WTC11 (cell line): ENCODE results near the gene PAMR1. TPM values are rescaled to one million over a fixed set of nuclear protein-coding genes. Genes with fewer than 3 reads are reported as not detected.

Experiments
- ATAC-seq: fragments of 200-7000 bp; cut with Tn5 transposase; 2 replicates; pipeline ENCODE4 v1.10.0; 2021; ENCODE audit warnings: mild to moderate bottlenecking, moderate library complexity
- CTCF ChIA-PET: fragments of 300-600 bp; sonication (Branson Sonifier 250); formaldehyde crosslinking; loops from one replicate; lab custom pipeline; 2021; ENCODE audit warnings: antibody characterized with exemption; lab: Charles Lee
- POLR2A ChIA-PET: fragments of 350-600 bp; sonication (Branson Sonifier 250); formaldehyde crosslinking; loops from one replicate; lab custom pipeline; 2021; ENCODE audit warnings: antibody characterized with exemption; lab: Charles Lee
- DNase-seq: peaks from one replicate; pipeline ENCODE4 v3.0.0; 2021; ENCODE audit warnings: low spot score
- H3K27ac Mint-ChIP-seq: 2 replicates; pipeline ENCODE4 v1.8.0; 2021; ENCODE audit warnings: mixed read lengths
- H3K27me3 Mint-ChIP-seq: 2 replicates; pipeline ENCODE4 v1.8.0; 2021; ENCODE audit warnings: low read depth, mild to moderate bottlenecking, moderate library complexity, mixed read lengths
- H3K36me3 Mint-ChIP-seq: 2 replicates; pipeline ENCODE4 v1.8.0; 2021; ENCODE audit warnings: mixed read lengths
- H3K4me1 Mint-ChIP-seq: 2 replicates; pipeline ENCODE4 v1.8.0; 2022; ENCODE audit warnings: mixed read lengths
- H3K4me3 Mint-ChIP-seq: 2 replicates; pipeline ENCODE4 v1.8.0; 2021; ENCODE audit warnings: mild to moderate bottlenecking, moderate library complexity, mixed read lengths
- H3K9me3 Mint-ChIP-seq: 2 replicates; pipeline ENCODE4 v1.8.0; 2021; ENCODE audit warnings: mixed read lengths
- ERG ChIP-seq: fragments of 250-450 bp; sonication (Bioruptor Pico); IDR thresholded peaks from 2 replicates; pipeline ENCODE4 v1.8.0; 2021; ENCODE audit warnings: mild to moderate bottlenecking
- FOXP4 ChIP-seq: sonication (generic); formaldehyde crosslinking; IDR thresholded peaks from 2 replicates; pipeline ENCODE4 v1.8.0; 2022; ENCODE audit warnings: mild to moderate bottlenecking, missing genetic modification reagents
- IRF1 ChIP-seq: sonication (generic); formaldehyde crosslinking; IDR thresholded peaks from 2 replicates; pipeline ENCODE4 v1.8.0; 2023; ENCODE audit warnings: missing genetic modification reagents
- KAT7 ChIP-seq: sonication (generic); formaldehyde crosslinking; IDR thresholded peaks from 2 replicates; pipeline ENCODE4 v1.8.1; 2023; ENCODE audit warnings: missing genetic modification reagents, mild to moderate bottlenecking, borderline replicate concordance
- NFE2L1 ChIP-seq: sonication (generic); formaldehyde crosslinking; IDR thresholded peaks from 2 replicates; pipeline ENCODE4 v1.8.1; 2023; ENCODE audit warnings: missing genetic modification reagents
- NR2C2 ChIP-seq: sonication (generic); formaldehyde crosslinking; IDR thresholded peaks from 2 replicates; pipeline ENCODE4 v1.8.0; 2022; ENCODE audit warnings: mild to moderate bottlenecking, missing genetic modification reagents
- STAT6 ChIP-seq: sonication (generic); formaldehyde crosslinking; conservative IDR thresholded peaks from 2 replicates; pipeline ENCODE4 v1.8.1; 2023; ENCODE audit warnings: mild to moderate bottlenecking, low read depth, missing genetic modification reagents, moderate library complexity
- TEAD1 ChIP-seq: sonication (generic); formaldehyde crosslinking; IDR thresholded peaks from 2 replicates; pipeline ENCODE4 v1.8.0; 2022; ENCODE audit warnings: mild to moderate bottlenecking, missing genetic modification reagents
- TEAD4 ChIP-seq: sonication (generic); formaldehyde crosslinking; IDR thresholded peaks from 2 replicates; pipeline ENCODE4 v1.8.0; 2022; ENCODE audit warnings: mild to moderate bottlenecking, missing genetic modification reagents
- ZBTB21 ChIP-seq: sonication (generic); formaldehyde crosslinking; IDR thresholded peaks from 2 replicates; pipeline ENCODE4 v1.8.1; 2023; ENCODE audit warnings: mild to moderate bottlenecking, missing genetic modification reagents, borderline replicate concordance
- ZNF121 ChIP-seq: sonication (generic); formaldehyde crosslinking; IDR thresholded peaks from 2 replicates; pipeline ENCODE4 v1.8.0; 2023; ENCODE audit warnings: missing genetic modification reagents
- ZSCAN18 ChIP-seq: fragments of 250-450 bp; sonication (Bioruptor Pico); IDR thresholded peaks from 2 replicates; pipeline ENCODE4 v2.1.2; 2022; ENCODE audit warnings: mild to moderate bottlenecking, moderate library complexity
- total RNA-seq: library from RNA; stranded (reverse); gene quantifications from 3 replicates; pipeline ENCODE4 v1.2.3, GENCODE V29; 2021

The PAMR1 gene
- total RNA-seq, 1 experiment from 2014 or later = 3.2 TPM

- TF ChIP-seq KAT7 (CRISPR knock-in tag) (no peak), TEAD1 (CRISPR knock-in tag) (no peak), ZSCAN18 (CRISPR knock-in tag) (no peak), FOXP4 (no peak), ZBTB21 (CRISPR knock-in tag) (no peak), NFE2L1 (no peak), STAT6 (no peak), ZNF121 (CRISPR knock-in tag) (no peak)
Observed at GRCh38 chr11:35427071-35427470, 98.3 kb downstream of the PAMR1 start (continued).

GRCh38 chr11:35426351-35426750 lies 99.1 kb downstream of the PAMR1 start:
- ChIA-PET CTCF (no interaction called here), POLR2A (no interaction called here)
- Mint-ChIP-seq H3K27me3 (peaks cover 72% of the 10 kb centered on the region), H3K4me1 (no peaks in the 10 kb centered on the region), H3K9me3 (no peaks in the 10 kb centered on the region), H3K36me3 (no peaks in the 10 kb centered on the region), H3K4me3 (no peak overlapping the region), H3K27ac (no peak overlapping the region)
- TF ChIP-seq TEAD4 (no peak), ZSCAN18 (CRISPR knock-in tag) (no peak), IRF1 (no peak)
- DNase-seq (no peak), ATAC-seq (no peak)

GRCh38 chr11:35425603-35426212 lies 99.7 kb downstream of the PAMR1 start:
- Mint-ChIP-seq H3K4me3 (no peak overlapping the region), H3K9me3 (no peaks in the 10 kb centered on the region), H3K27ac (no peak overlapping the region), H3K4me1 (peaks cover 6% of the 10 kb centered on the region), H3K27me3 (peaks cover 79% of the 10 kb centered on the region), H3K36me3 (no peaks in the 10 kb centered on the region)
- ATAC-seq = no peak
- TF ChIP-seq STAT6 (no peak), ERG (CRISPR knock-in tag) (no peak), NR2C2 (CRISPR knock-in tag) (no peak)
- POLR2A ChIA-PET = no interaction called here
- CTCF ChIA-PET = no interaction called here
- DNase-seq = no peak
